NCI-H226 (cell line): ENCODE results near the gene RALY.

ENCODE experiments used
- DNase-seq: peaks from one replicate; pipeline ENCODE4 v3.0.0-alpha.2; 2015

RALY gene

GRCh38 chr20:34052414-34052813 lies 58.7 kb downstream of the RALY start:
- no peak for DNase-seq

- DNase-seq, result peak; percentile 64
Measured at GRCh38 chr20:34055290-34055689, 61.6 kb downstream of the RALY start.

GRCh38 chr20:34058831-34059230 lies 65.1 kb downstream of the RALY start:
- no peak for DNase-seq

GRCh38 chr20:34060970-34061369 lies 67.3 kb downstream of the RALY start:
- no peak for DNase-seq

GRCh38 chr20:34061695-34062094 lies 68.0 kb downstream of the RALY start:
- no peak for DNase-seq

- DNase-seq, result peak; percentile 48
Measured at GRCh38 chr20:34062570-34063482, 69.1 kb downstream of the RALY start.

GRCh38 chr20:34064286-34064685 lies 70.6 kb downstream of the RALY start:
- no peak for DNase-seq

GRCh38 chr20:34065260-34065659 lies 71.5 kb downstream of the RALY start:
- peak; percentile 64 for DNase-seq

- DNase-seq, result peak; percentile 55
Measured at GRCh38 chr20:34066476-34067090, 72.9 kb downstream of the RALY start.

- DNase-seq, result no peak
Measured at GRCh38 chr20:34068001-34068400, 74.3 kb downstream of the RALY start.

- peak; percentile 58 for DNase-seq
Measured at GRCh38 chr20:34069341-34070078, 75.8 kb downstream of the RALY start.

GRCh38 chr20:34070079-34070439 lies 76.3 kb downstream of the RALY start:
- DNase-seq, result no peak

- no peak for DNase-seq
Measured at GRCh38 chr20:34070859-34071258, 77.1 kb downstream of the RALY start.

GRCh38 chr20:34072076-34072475 lies 78.4 kb downstream of the RALY start:
- no peak for DNase-seq

- DNase-seq, result no peak
Measured at GRCh38 chr20:34072778-34073177, 79.1 kb downstream of the RALY start.

- DNase-seq, result no peak
Measured at GRCh38 chr20:34074101-34074760, 80.5 kb downstream of the RALY start.

- no peak for DNase-seq
Measured at GRCh38 chr20:34075647-34076046, 81.9 kb downstream of the RALY start.

GRCh38 chr20:34076952-34077351 lies 83.2 kb downstream of the RALY start:
- no peak for DNase-seq

- DNase-seq, result no peak
Measured at GRCh38 chr20:34078540-34078939, 84.8 kb downstream of the RALY start.

- DNase-seq, result no peak
Measured at GRCh38 chr20:34079818-34080217, 86.1 kb downstream of the RALY start.

GRCh38 chr20:34082232-34082887 lies 88.6 kb downstream of the RALY start:
- no peak for DNase-seq

GRCh38 chr20:34083137-34083536 lies 89.4 kb downstream of the RALY start:
- DNase-seq, result peak; percentile 97

GRCh38 chr20:34083781-34084180 lies 90.1 kb downstream of the RALY start:
- DNase-seq, result no peak
